Adrenal gland (tissue), 12 donors: ENCODE measurements around the gene FBXO24. TPM values are rescaled to one million over a fixed set of nuclear protein-coding genes. Genes with fewer than 3 reads are reported as not detected.

Source experiments
- DNase-seq, 7 donors: peaks; one replicate each; pipeline ENCODE4 v3.0.0-alpha.2; 2019 to 2020
- H3K27ac ChIP-seq, 5 donors: fragments of 200-600 bp; sonication (generic) in 4 of 5; 1 replicate in 3 of 5; 2 replicates in 2 of 5; pipeline versions ENCODE4 v1.5.1 to v1.8.0; 2016 to 2020; ENCODE audit warnings: mild to moderate bottlenecking in 1 of 5
- H3K27me3 ChIP-seq: fragments of 200-600 bp; 2 replicates; pipeline ENCODE4 v1.8.0; 2021
- H3K36me3 ChIP-seq, 2 donors: fragments of 200-600 bp; replicated peaks in 1 of 2; 1 replicate in 1 of 2; 2 replicates in 1 of 2; pipeline versions ENCODE4 v1.5.1 to v1.8.0; 2018 to 2022
- H3K4me1 ChIP-seq, 2 donors: fragments of 200-600 bp; replicated peaks in 1 of 2; 1 replicate in 1 of 2; 2 replicates in 1 of 2; pipeline versions ENCODE4 v1.5.1 to v1.8.0; 2018 to 2021
- H3K4me3 ChIP-seq, 4 donors: fragments of 200-600 bp; sonication (generic) in 3 of 4; one replicate each; pipeline ENCODE4 v1.5.1; 2016 to 2018
- H3K9me3 ChIP-seq, 3 donors: fragments of 200-600 bp; sonication (generic) in 1 of 3; replicated peaks in 1 of 3; 1 replicate in 2 of 3; 2 replicates in 1 of 3; pipeline versions ENCODE4 v1.5.1 to v1.8.0; 2016 to 2021
- POLR2A ChIP-seq, 2 donors: fragments of 450-650 bp; IDR thresholded peaks; one replicate each; pipeline ENCODE4 v1.6.1; 2017; ENCODE audit warnings: antibody characterized with exemption in 2 of 2, mild to moderate bottlenecking in 2 of 2, moderate library complexity in 1 of 2
- WGBS, 4 donors: extraction: QIAGEN DNeasy Blood & Tissue Kit in 2 of 4; methylation state at CpG; one replicate each; pipeline versions ENCODE4 v1.1.5 to v1.1.7; 2013 to 2017; 5-methylcytosine and 5-hydroxymethylcytosine counted together
- intact Hi-C, 2 donors: fragments of 100-400 bp; cut with DNase I; formaldehyde crosslinking; loops; one replicate each; pipeline versions ENCODE4 v1.14.1 to v1.15.0; 2022 to 2023
- polyA plus RNA-seq, 3 donors: library from polyadenylated mRNA; stranded (reverse); fragments of 200-250 nt in 2 of 3; fragments of 350-450 nt in 1 of 3; fragmentation: Illumina TruSeq in 1 of 3; extraction: RNeasy Lipid Tissue Mini Kit (QIAGEN cat#74804) in 1 of 3; gene quantifications; one replicate each; pipeline ENCODE4 v1.2.3, GENCODE V29; 2013 to 2014
- total RNA-seq, 9 donors: library from RNA; depleted of rRNA in 4 of 9; stranded (reverse); fragments of >200 nt in 4 of 9; fragments of 120-200 nt in 1 of 9; fragmentation: NEBNext Ultra II Directional in 1 of 9; extraction: Animal tissue kit (Norgen Biotek cat#: 25700) in 1 of 9; gene quantifications; one replicate each; pipeline versions ENCODE4 v1.1.0 to v1.2.4, GENCODE V29; 2013 to 2023
- TF ChIP-seq, protein P1 (sequence below), 6 experiments: fragments of 450-650 bp in 4 of 6; fragments of 200-600 bp in 2 of 6; sonication (generic) in 1 of 6; IDR thresholded peaks; 1 replicate in 5 of 6; 2 replicates in 1 of 6; pipeline versions ENCODE4 v1.5.1 to v1.8.0; 2016 to 2021; ENCODE audit warnings: antibody characterized with exemption in 6 of 6, mild to moderate bottlenecking in 2 of 6, moderate library complexity in 1 of 6
- donor health status: healthy with polysubstance abuse.
- donor health status: Bipolar disorder and iron deficiency.
- donor health status: DM: yes; HTN: yes; CAD: no.
- donor health status: DM: no; HTN: no; CAD: no.
- donor health status: DM: no; HTN: no; CAD: no.
- donor health status: DM: yes; HTN: yes; CAD: no.

Gene FBXO24
- total and polyA plus RNA-seq, 12 donors: 0.16 to 2.8 (median 0.89) TPM; not detected in 2

GRCh38 chr7:100570954-100571828 is 14.9 kb upstream of the FBXO24 start:
- Histone ChIP-seq H3K27me3 (no peaks in the 10 kb centered on the region), H3K4me3 (no peak overlapping the region), H3K4me1 (peaks cover 40 to 43% of the 10 kb centered on the region in 2 donors), H3K27ac (peak overlapping the region in 1 of 5 donors; percentile 95), H3K36me3 (peaks cover 0 to 24% of the 10 kb centered on the region in 2 donors), H3K9me3 (no peaks in the 10 kb centered on the region)
- no peak for TF ChIP-seq POLR2A (IDR thresholded peaks at IDR 0.05)
- TF ChIP-seq, protein P1, sequence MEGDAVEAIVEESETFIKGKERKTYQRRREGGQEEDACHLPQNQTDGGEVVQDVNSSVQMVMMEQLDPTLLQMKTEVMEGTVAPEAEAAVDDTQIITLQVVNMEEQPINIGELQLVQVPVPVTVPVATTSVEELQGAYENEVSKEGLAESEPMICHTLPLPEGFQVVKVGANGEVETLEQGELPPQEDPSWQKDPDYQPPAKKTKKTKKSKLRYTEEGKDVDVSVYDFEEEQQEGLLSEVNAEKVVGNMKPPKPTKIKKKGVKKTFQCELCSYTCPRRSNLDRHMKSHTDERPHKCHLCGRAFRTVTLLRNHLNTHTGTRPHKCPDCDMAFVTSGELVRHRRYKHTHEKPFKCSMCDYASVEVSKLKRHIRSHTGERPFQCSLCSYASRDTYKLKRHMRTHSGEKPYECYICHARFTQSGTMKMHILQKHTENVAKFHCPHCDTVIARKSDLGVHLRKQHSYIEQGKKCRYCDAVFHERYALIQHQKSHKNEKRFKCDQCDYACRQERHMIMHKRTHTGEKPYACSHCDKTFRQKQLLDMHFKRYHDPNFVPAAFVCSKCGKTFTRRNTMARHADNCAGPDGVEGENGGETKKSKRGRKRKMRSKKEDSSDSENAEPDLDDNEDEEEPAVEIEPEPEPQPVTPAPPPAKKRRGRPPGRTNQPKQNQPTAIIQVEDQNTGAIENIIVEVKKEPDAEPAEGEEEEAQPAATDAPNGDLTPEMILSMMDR (IDR thresholded peaks at IDR 0.05): peak in 1 of 6 experiments; percentile 1
- intact Hi-C loops: loop anchor here in 1 of 2 donors (5.0 kb wide), 1 partner anchor 116 kb away; no protein-coding TSS in a partner anchor
- DNase-seq: peak in 2 of 7 donors; percentile 63
- 73 to 83% (median 77%) methylated on average over 17 to 26 of the region's 26 CpGs for WGBS, 4 donors

DNA sequence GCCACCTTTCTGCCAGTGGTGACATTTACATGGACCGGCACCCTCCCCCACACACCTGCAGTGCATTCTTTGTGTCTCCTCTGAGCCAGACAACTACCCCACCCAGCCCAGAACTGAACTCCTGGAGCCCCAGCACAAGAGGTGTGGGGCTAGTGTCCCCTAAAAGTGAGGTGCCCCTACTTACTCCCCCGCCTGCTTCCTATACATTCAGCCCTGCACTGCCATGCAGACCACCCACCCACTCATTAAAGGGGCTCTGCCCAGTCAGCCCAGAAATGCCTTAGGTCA is 14.4 kb upstream of the FBXO24 start:
- H3K4me1 ChIP-seq: peaks cover 36 to 37% of the 10 kb centered on the region in 2 donors
- H3K4me3 ChIP-seq: no peak overlapping the region
- TF ChIP-seq, protein P1 (IDR thresholded peaks at IDR 0.05): no peak
- no peak for TF ChIP-seq POLR2A (IDR thresholded peaks at IDR 0.05)
- no peaks in the 10 kb centered on the region for H3K27me3 ChIP-seq
- intact Hi-C loops: loop anchor here in 1 of 2 donors (5.0 kb wide), 1 partner anchor 116 kb away; no protein-coding TSS in a partner anchor
- no peak overlapping the region for H3K27ac ChIP-seq
- H3K9me3 ChIP-seq: no peaks in the 10 kb centered on the region
- WGBS, 4 donors: 98 to 100% (median 100%) methylated on average over 1 to 2 of the region's 2 CpGs
- H3K36me3 ChIP-seq: peaks cover 0 to 29% of the 10 kb centered on the region in 2 donors
- DNase-seq: peak in 2 of 7 donors; percentile 47 to 59

- peaks cover 30 to 31% of the 10 kb centered on the region in 2 donors for H3K4me1 ChIP-seq
- H3K27ac ChIP-seq: no peak overlapping the region
- DNase-seq: peak in 2 of 7 donors; percentile 33 to 55
- H3K27me3 ChIP-seq: no peaks in the 10 kb centered on the region
- no peak overlapping the region for H3K4me3 ChIP-seq
- peaks cover 0 to 36% of the 10 kb centered on the region in 2 donors for H3K36me3 ChIP-seq
- intact Hi-C loops: loop anchor here in 1 of 2 donors (5.0 kb wide), 1 partner anchor 115 kb away; no protein-coding TSS in a partner anchor
- TF ChIP-seq, protein P1 (IDR thresholded peaks at IDR 0.05): no peak
- no peak for TF ChIP-seq POLR2A (IDR thresholded peaks at IDR 0.05)
- H3K9me3 ChIP-seq: no peaks in the 10 kb centered on the region
- 71 to 89% (median 84%) methylated on average over 7 to 20 of the region's 20 CpGs for WGBS, 4 donors
These were observed 13.7 kb upstream of the FBXO24 start for GRCh38 chr7:100572281-100572948.
